ENCODE data around the gene RCE1. TPM values are rescaled to one million over a fixed set of nuclear protein-coding genes. Genes with fewer than 3 reads are reported as not detected.

Gene RCE1
- total and polyA plus RNA-seq, 2 donors (not counting 3 experiments of a cell fraction or from before 2014, with no cell fraction given) = 26.9 to 47.4 TPM

- Histone ChIP-seq H3K9ac (replicated peaks; ENCODE audit: extremely low read depth, insufficient read depth, low read length) (no peak overlapping the region), H2AFZ (ENCODE audit: low read depth, low read length) (no peak overlapping the region), H3K79me2 (ENCODE audit: control insufficient read depth, insufficient read depth, low read length) (peaks cover 10% of the 10 kb centered on the region), H3K4me2 (ENCODE audit: insufficient read depth, low read length) (no peak overlapping the region), H3K4me3 (replicated peaks in 1 of 3; ENCODE audit: insufficient read depth in 1 of 3, low read depth in 1 of 3, low read length in 3 of 3) (no peak overlapping the region), H4K20me1 (replicated peaks; ENCODE audit: control insufficient read depth, extremely low read depth, insufficient read depth, low read length) (no peaks in the 10 kb centered on the region), H3K9me1 (replicated peaks; ENCODE audit: control insufficient read depth, extremely low read depth, insufficient read depth, low read length) (no peaks in the 10 kb centered on the region), H3K9me3 (replicated peaks; ENCODE audit: control insufficient read depth, insufficient read depth, low read length) (no peaks in the 10 kb centered on the region), H3K36me3 (ENCODE audit: control insufficient read depth in 2 of 2, extremely low read depth in 1 of 2, insufficient read depth in 2 of 2, low read length in 2 of 2) (peaks cover 7 to 13% of the 10 kb centered on the region in 2 experiments), H3K27me3 (ENCODE audit: control insufficient read depth in 2 of 2, insufficient read depth in 2 of 2, low read length in 2 of 2) (no peaks in the 10 kb centered on the region), H3K4me1 (ENCODE audit: control insufficient read depth, extremely low read depth, insufficient read depth, low read length) (peaks cover 8% of the 10 kb centered on the region), H3K27ac (ENCODE audit: insufficient read depth, low read depth, low read length) (no peak overlapping the region)
- ChIA-PET POLR2A (no interaction called here), CTCF (interaction anchor here (1.0 to 1.2 kb wide), 2 partner anchors 15 to 126 kb away, joined by 3 read pairs; no protein-coding TSS in a partner anchor)
- FAIRE-seq = no peak
- intact Hi-C loops (cut with micrococcal nuclease) (loop anchor here (10.0 kb wide), 1 partner anchor 775 kb away; the partner anchor contains the start of gene NUDT8), dilution Hi-C loops (cut with MboI; ENCODE audit: extremely low pct_ligation_motif_present, low sequenced_read_pairs) (no loop called here)
- no peak for TF ChIP-seq EZH2 (IDR thresholded peaks at IDR 0.05; ENCODE audit: borderline replicate concordance, low read depth, low read length, severe bottlenecking)
- no peak for TF ChIP-seq POLR2A (IDR thresholded peaks at IDR 0.05; ENCODE audit: low read depth, low read length)
- no peak for TF ChIP-seq FOS (IDR thresholded peaks at IDR 0.05; ENCODE audit: borderline replicate concordance, insufficient read depth, low read length)
- TF ChIP-seq, protein P1, sequence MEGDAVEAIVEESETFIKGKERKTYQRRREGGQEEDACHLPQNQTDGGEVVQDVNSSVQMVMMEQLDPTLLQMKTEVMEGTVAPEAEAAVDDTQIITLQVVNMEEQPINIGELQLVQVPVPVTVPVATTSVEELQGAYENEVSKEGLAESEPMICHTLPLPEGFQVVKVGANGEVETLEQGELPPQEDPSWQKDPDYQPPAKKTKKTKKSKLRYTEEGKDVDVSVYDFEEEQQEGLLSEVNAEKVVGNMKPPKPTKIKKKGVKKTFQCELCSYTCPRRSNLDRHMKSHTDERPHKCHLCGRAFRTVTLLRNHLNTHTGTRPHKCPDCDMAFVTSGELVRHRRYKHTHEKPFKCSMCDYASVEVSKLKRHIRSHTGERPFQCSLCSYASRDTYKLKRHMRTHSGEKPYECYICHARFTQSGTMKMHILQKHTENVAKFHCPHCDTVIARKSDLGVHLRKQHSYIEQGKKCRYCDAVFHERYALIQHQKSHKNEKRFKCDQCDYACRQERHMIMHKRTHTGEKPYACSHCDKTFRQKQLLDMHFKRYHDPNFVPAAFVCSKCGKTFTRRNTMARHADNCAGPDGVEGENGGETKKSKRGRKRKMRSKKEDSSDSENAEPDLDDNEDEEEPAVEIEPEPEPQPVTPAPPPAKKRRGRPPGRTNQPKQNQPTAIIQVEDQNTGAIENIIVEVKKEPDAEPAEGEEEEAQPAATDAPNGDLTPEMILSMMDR (IDR thresholded peaks at IDR 0.05; ENCODE audit: extremely low read depth in 1 of 2, insufficient read depth in 1 of 2, low read depth in 1 of 2, low read length in 2 of 2) = no peak
- TF ChIP-seq MAX (IDR thresholded peaks at IDR 0.05; ENCODE audit: insufficient read depth, insufficient read length) = no peak
- no peak for TF ChIP-seq GATA2 (IDR thresholded peaks at IDR 0.05; ENCODE audit: insufficient read depth, insufficient read length, low read depth, low read length)
- no peak for TF ChIP-seq MYC (IDR thresholded peaks at IDR 0.05; ENCODE audit: low read depth, low read length)
- TF ChIP-seq JUN (IDR thresholded peaks at IDR 0.05; ENCODE audit: borderline replicate concordance, insufficient read depth, insufficient read length, low read depth) = no peak
- TF ChIP-seq POLR2AphosphoS5 (IDR thresholded peaks at IDR 0.05; ENCODE audit: insufficient read depth, low read depth, low read length) = no peak
- no TSS peak for BruUV-seq (replicated peaks)
- DNase-seq (ENCODE audit: low read depth, low spot score) = no peak
Measured at GRCh38 chr11:66849501-66850234, 6.4 kb downstream of the RCE1 start.

Measured in endothelial cell of umbilical vein (primary cell).